ENCODE measurements around the gene OR1S2.

OR1S2 gene

DNA sequence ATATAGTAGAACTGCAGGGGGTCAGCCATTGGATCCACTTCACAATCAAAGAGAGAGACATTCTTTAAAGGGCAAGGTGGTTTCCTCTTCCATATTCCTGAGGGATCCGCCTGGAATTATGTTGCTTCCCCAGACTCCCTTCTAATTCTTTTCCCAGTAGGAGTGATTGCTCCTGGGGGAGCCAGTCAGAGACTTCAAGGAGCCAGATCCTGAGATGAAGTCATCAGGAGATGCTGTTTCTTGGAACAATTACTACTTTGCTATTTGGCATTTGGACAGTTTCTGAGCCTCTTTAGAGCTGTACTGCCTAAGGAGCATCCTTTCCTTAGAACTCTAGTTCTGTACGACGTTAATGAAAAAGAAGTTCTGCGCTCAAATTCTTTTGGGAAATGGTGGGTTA, 17.0 kb downstream of the OR1S2 start:
- Histone ChIP-seq H3K4me3 (ENCODE audit: low read length in 2 of 2) (no peak overlapping the region), H3K4me1 (ENCODE audit: control insufficient read depth, insufficient read depth, low read length) (no peaks in the 10 kb centered on the region), H3K27ac (ENCODE audit: low read length) (no peak overlapping the region), H3K9ac (ENCODE audit: low read length in 2 of 2) (no peak overlapping the region), H3K36me3 (ENCODE audit: control insufficient read depth in 2 of 2, insufficient read depth in 2 of 2, low read length in 2 of 2) (no peaks in the 10 kb centered on the region), H3K9me3 (ENCODE audit: control insufficient read depth in 2 of 2, low read length in 2 of 2) (no peaks in the 10 kb centered on the region), H3K27me3 (ENCODE audit: control insufficient read depth in 1 of 2, insufficient read depth in 2 of 2, low read length in 2 of 2) (no peaks in the 10 kb centered on the region)

GRCh38 chr11:58179648-58180047, 24.3 kb downstream of the OR1S2 start:
- H3K36me3 ChIP-seq (ENCODE audit: control insufficient read depth in 2 of 2, insufficient read depth in 2 of 2, low read length in 2 of 2), result no peaks in the 10 kb centered on the region
- H3K27ac ChIP-seq (ENCODE audit: low read length), result no peak overlapping the region
- no peaks in the 10 kb centered on the region for H3K4me1 ChIP-seq (ENCODE audit: control insufficient read depth, insufficient read depth, low read length)
- H3K9me3 ChIP-seq (ENCODE audit: control insufficient read depth in 2 of 2, low read length in 2 of 2), result no peaks in the 10 kb centered on the region
- H3K9ac ChIP-seq (ENCODE audit: low read length in 2 of 2), result no peak overlapping the region
- no peaks in the 10 kb centered on the region for H3K27me3 ChIP-seq (ENCODE audit: control insufficient read depth in 1 of 2, insufficient read depth in 2 of 2, low read length in 2 of 2)
- no peak overlapping the region for H3K4me3 ChIP-seq (ENCODE audit: low read length in 2 of 2)

GRCh38 chr11:58178444-58178843, 25.5 kb downstream of the OR1S2 start:
- Histone ChIP-seq H3K4me3 (ENCODE audit: low read length in 2 of 2) (no peak overlapping the region), H3K27me3 (ENCODE audit: control insufficient read depth in 1 of 2, insufficient read depth in 2 of 2, low read length in 2 of 2) (peaks cover 0 to 2% of the 10 kb centered on the region in 2 donors), H3K9me3 (ENCODE audit: control insufficient read depth in 2 of 2, low read length in 2 of 2) (peaks cover 0 to 4% of the 10 kb centered on the region in 2 donors), H3K36me3 (ENCODE audit: control insufficient read depth in 2 of 2, insufficient read depth in 2 of 2, low read length in 2 of 2) (no peaks in the 10 kb centered on the region), H3K9ac (ENCODE audit: low read length in 2 of 2) (no peak overlapping the region), H3K27ac (ENCODE audit: low read length) (no peak overlapping the region), H3K4me1 (ENCODE audit: control insufficient read depth, insufficient read depth, low read length) (no peaks in the 10 kb centered on the region)

- Histone ChIP-seq H3K4me3 (ENCODE audit: low read length in 2 of 2) (no peak overlapping the region), H3K4me1 (ENCODE audit: control insufficient read depth, insufficient read depth, low read length) (no peaks in the 10 kb centered on the region), H3K27me3 (ENCODE audit: control insufficient read depth in 1 of 2, insufficient read depth in 2 of 2, low read length in 2 of 2) (peaks cover 0 to 2% of the 10 kb centered on the region in 2 donors), H3K27ac (ENCODE audit: low read length) (no peak overlapping the region), H3K9me3 (ENCODE audit: control insufficient read depth in 2 of 2, low read length in 2 of 2) (peaks cover 0 to 4% of the 10 kb centered on the region in 2 donors), H3K9ac (ENCODE audit: low read length in 2 of 2) (no peak overlapping the region), H3K36me3 (ENCODE audit: control insufficient read depth in 2 of 2, insufficient read depth in 2 of 2, low read length in 2 of 2) (no peaks in the 10 kb centered on the region)
Measured at GRCh38 chr11:58177409-58178054, 26.4 kb downstream of the OR1S2 start.

GRCh38 chr11:58165504-58166106, 38.3 kb downstream of the OR1S2 start:
- Histone ChIP-seq H3K27me3 (ENCODE audit: control insufficient read depth in 1 of 2, insufficient read depth in 2 of 2, low read length in 2 of 2) (no peaks in the 10 kb centered on the region), H3K4me1 (ENCODE audit: control insufficient read depth, insufficient read depth, low read length) (no peaks in the 10 kb centered on the region), H3K36me3 (ENCODE audit: control insufficient read depth in 2 of 2, insufficient read depth in 2 of 2, low read length in 2 of 2) (no peaks in the 10 kb centered on the region), H3K27ac (ENCODE audit: low read length) (no peak overlapping the region), H3K9me3 (ENCODE audit: control insufficient read depth in 2 of 2, low read length in 2 of 2) (no peaks in the 10 kb centered on the region), H3K9ac (ENCODE audit: low read length in 2 of 2) (no peak overlapping the region), H3K4me3 (ENCODE audit: low read length in 2 of 2) (no peak overlapping the region)

DNA sequence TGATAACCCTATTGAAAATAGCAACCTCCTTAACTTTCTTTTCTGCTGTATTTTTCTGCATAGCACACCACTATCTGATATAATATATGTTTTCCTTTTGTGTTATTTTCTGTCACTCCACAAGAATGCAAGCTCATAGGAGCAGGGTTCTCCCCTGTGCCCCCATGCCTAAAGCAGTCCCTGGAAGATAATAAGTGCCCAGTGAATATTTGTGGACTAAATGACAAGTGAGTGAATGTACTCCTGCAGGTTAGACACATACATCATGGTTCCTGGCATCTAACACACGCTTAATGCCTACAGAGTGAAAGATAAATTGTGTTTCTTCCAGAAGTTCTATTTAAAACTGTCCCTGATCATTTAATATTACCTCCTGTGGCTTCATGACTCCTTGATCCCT, 39.0 kb downstream of the OR1S2 start:
- Histone ChIP-seq H3K27me3 (ENCODE audit: control insufficient read depth in 1 of 2, insufficient read depth in 2 of 2, low read length in 2 of 2) (no peaks in the 10 kb centered on the region), H3K9ac (ENCODE audit: low read length in 2 of 2) (no peak overlapping the region), H3K4me1 (ENCODE audit: control insufficient read depth, insufficient read depth, low read length) (no peaks in the 10 kb centered on the region), H3K36me3 (ENCODE audit: control insufficient read depth in 2 of 2, insufficient read depth in 2 of 2, low read length in 2 of 2) (no peaks in the 10 kb centered on the region), H3K9me3 (ENCODE audit: control insufficient read depth in 2 of 2, low read length in 2 of 2) (no peaks in the 10 kb centered on the region), H3K4me3 (ENCODE audit: low read length in 2 of 2) (no peak overlapping the region), H3K27ac (ENCODE audit: low read length) (no peak overlapping the region)

DNA sequence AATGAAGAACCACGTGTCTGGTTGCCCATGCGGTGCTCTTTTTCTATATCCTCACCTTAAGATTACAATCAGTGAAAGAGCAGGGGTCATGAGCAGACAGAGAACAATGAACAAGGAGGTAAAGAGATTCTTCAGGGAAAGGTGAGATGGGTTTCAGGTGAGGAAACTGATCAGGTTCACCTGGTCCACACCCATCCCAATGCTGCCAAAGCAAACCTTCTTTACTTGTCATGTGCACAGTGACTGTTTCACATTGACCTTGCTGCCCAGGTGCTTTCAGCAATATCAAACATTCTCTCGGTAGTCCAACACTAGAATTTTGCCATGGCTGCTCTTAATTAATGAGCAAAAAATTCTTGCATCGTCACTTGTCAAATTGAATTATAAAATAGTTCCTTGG, 39.6 kb downstream of the OR1S2 start:
- no peaks in the 10 kb centered on the region for H3K4me1 ChIP-seq (ENCODE audit: control insufficient read depth, insufficient read depth, low read length)
- no peak overlapping the region for H3K9ac ChIP-seq (ENCODE audit: low read length in 2 of 2)
- H3K4me3 ChIP-seq (ENCODE audit: low read length in 2 of 2), result no peak overlapping the region
- no peaks in the 10 kb centered on the region for H3K27me3 ChIP-seq (ENCODE audit: control insufficient read depth in 1 of 2, insufficient read depth in 2 of 2, low read length in 2 of 2)
- no peaks in the 10 kb centered on the region for H3K9me3 ChIP-seq (ENCODE audit: control insufficient read depth in 2 of 2, low read length in 2 of 2)
- H3K36me3 ChIP-seq (ENCODE audit: control insufficient read depth in 2 of 2, insufficient read depth in 2 of 2, low read length in 2 of 2), result no peaks in the 10 kb centered on the region
- H3K27ac ChIP-seq (ENCODE audit: low read length), result no peak overlapping the region

Data from stomach smooth muscle (tissue), 2 donors.